LHCN-M2 (cell line): ENCODE data around the gene C2CD2L. TPM values are rescaled to one million over a fixed set of nuclear protein-coding genes. Genes with fewer than 3 reads are reported as not detected.
"Not testable (repeated sequence)": the region's sequence is repeated elsewhere in the genome, so short reads cannot be mapped to it uniquely, and the experiment has no call there.

Experiments
- DNase-seq: peaks from one replicate; pipeline ENCODE4 v3.0.0-alpha.2; 2012; ENCODE audit warnings: low read depth
- total RNA-seq: library from RNA; depleted of rRNA; stranded (reverse); fragments of >200 nt; gene quantifications from 2 replicates; pipeline ENCODE4 v1.2.3, GENCODE V29; 2014

C2CD2L gene
- total RNA-seq, 1 experiment from 2014 or later: 7.6 TPM

DNA sequence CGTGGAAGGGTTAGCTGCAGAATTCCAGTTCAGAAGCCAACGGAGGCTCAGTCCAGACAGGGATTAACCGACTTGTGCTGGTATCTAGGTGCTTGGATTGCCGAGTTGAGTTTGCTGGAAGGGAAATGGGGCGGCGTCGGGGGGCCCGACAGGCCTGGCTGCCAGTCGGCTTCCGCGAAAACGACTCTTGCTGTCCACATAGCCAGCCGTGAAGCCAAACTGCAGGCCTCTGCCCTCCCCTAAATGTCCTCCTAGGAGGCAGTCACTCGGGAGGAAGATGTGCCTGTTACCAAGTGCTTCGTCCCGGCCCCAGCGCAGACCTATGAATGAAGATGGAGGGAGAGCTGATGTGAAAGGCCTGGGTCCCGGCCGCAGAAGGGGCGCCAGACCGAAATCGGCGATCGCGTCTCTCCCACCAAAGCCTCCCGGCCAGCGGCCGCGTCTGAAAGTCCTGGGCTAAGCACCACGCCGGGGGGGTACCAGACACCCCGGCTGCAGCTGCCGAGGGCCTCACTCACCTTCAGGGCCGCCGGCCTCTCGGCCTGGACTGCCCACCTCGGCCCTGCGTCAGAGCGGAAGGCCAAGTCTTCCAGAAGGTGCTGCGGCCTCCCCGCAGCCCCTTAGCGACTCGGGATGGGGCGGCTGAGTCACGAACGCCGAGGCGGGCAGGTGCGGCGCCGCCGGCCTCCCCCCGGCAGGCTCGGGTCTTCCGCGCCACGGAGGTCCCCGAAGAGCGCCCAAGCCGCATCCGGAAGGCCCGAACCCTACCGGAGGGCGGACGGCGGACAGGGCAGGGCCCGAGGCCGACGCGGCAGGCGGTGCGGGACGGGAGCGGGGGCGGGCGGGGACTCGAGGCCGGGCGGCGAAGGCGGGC lies 13.0 kb upstream of the C2CD2L start:
- peak; percentile 38 for DNase-seq

DNA sequence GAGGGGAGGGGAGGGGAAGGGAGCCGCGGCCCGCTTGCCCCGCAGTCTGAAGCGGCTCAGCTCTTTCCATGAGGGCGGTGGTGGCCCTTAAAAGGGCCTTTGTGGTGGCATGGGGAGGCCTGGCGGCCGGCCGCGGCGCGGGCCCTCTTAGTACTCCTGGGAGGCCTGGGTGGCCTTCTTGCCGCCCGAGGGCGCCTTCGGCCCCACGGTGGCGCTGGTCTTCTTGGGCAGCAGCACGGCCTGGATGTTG lies 12.4 kb upstream of the C2CD2L start:
- peak; percentile 78 for DNase-seq

DNA sequence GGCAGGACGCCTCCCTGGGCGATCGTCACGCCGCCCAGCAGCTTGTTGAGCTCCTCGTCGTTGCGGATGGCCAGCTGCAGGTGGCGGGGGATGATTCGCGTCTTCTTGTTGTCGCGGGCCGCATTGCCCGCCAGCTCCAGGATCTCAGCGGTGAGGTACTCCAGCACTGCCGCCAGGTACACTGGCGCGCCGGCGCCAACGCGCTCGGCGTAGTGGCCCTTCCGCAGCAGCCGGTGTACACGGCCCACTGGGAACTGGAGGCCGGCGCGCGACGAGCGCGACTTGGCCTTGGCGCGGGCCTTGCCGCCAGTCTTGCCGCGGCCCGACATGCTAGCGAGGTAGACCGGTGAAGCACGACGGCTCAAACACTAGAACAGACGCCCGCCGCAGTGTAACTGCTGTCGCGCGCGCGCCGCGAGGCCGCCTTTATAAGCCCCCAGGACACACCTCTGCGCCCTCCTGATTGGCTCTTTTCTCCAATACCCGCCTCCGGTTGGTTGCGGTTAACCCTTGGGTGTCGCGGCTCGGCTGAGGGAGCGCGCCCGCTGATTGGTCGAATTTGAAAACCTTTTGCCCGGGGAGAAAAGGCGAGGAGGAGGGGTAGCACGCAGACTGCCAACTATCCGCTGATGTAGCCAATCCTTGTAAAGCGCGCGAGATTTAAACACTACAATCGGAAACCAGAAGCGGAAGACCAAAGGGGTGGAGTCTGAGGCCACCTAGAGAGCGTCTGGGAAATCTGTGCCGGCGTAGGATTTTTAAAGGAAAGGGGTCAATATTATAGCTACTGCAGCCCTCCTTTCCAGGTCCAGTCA lies 11.9 kb upstream of the C2CD2L start:
- peak; percentile 100 for DNase-seq

DNA sequence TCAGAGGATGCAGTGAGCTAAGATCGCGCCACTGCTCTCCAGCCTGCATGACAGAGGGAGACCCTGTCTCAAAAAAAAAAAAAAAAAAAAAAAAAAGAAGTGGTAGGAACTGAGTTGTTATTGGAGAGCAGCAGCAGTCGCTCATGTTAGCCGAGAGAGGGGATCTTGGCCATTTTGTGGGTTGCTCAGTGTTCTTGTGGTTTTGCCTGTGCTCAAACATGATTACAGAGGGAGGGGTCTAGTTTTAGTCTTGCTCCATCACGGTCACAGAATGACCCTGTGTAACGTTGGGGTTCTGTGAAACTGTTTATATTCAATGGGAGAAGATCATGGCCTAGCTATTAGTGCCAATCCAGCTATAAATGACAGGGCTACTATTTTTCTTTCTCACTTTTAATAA lies 7.4 kb upstream of the C2CD2L start:
- no peak for DNase-seq

GRCh38 chr11:119100246-119100970 lies 6.7 kb upstream of the C2CD2L start:
- peak; percentile 53 for DNase-seq

DNA sequence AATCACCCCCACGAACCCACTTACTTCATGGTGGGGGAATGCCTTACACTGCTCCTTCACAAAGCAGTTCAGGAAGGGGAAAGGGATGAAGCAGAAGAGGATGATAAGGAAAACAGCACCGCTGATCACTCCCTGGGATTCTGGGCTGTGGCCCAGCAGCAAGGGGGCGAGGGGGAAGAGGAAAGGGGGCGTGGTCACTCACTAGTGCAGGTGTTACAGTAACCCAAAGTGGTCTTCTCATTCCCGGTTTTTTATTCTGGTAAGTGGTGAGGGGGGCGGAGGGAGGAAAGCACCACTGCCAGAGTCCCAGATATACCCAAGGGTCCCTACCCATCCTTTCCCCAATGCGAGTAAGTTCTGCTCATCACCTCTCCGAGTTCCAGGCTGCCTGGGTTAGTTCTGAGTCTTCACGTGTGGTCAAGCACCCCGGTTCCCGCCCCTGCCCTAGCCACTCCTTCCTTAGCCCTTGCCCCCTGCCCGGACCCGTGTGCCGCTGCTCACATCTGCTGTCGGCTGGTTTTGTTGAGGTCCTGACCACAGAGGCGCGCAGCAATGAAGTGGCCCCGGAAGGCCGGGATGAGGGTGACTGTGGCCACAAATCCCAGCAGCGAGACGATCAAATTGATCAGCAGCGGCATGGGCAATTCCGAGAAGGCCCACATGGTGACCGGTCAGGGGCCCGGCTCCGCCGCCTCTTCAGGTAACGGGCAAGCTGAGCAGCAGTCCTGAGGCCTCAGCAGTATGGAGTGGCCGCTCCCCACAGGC lies 6.0 kb upstream of the C2CD2L start:
- DNase-seq: peak; percentile 46

DNA sequence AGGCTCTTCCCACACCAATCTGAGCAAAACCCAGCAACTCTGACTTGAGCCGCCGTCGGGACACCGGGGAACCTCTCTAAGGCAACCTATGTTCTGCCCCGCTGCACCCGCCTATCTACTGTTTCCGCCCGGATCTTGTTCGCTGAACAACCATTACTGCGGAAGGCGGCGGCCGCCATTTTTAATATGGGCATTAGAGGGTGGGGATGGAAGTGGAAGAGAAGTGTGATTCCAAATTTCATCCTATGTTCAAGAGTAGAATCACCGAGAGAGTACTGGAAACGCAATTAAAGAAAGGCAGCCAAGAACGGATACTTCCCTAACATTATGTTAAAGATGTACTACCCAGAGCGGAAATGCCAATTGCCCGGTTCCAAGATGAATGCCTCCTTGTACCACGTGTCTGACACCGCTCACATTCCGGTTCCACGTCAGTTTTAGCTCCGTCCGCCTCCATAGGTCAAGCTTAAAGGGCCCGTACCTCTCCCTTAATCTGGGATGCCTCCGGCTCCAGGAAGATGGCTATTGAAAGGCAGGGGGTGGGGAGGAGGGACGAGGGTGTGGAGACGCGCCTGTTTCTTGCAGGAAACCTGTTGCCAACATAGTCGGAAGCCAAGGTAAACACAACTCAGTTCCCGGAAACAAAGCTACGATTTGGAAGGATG lies 5.3 kb upstream of the C2CD2L start, which contains the start of gene DPAGT1:
DPAGT1 (minus strand) TSS at position 95 of the 665 bp plus-strand sequence. CDS start 198 bp downstream, outside the sequence.
- peak; percentile 96 for DNase-seq

GRCh38 chr11:119103161-119103664 lies 3.9 kb upstream of the C2CD2L start:
- DNase-seq: not testable (repeated sequence)

DNA sequence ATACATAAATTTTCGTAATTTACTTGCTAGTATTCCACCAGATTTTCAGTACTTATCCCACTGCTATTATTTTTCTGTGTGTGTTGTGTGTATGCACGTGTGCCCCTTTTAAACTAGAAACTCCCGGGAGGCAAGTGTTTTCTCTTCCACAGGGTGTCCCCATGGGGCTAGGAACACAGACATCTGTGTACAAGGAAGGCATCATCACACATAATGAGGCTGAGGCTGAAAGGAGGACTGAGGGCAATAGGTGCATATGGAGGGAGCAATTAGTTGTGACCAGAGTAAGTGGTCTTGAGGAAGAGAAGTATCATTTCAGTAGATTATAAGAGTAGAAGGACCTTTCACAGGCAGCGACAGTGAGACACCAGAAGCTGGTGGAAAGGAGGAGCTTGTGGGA lies 3.4 kb upstream of the C2CD2L start:
- DNase-seq: no peak

DNA sequence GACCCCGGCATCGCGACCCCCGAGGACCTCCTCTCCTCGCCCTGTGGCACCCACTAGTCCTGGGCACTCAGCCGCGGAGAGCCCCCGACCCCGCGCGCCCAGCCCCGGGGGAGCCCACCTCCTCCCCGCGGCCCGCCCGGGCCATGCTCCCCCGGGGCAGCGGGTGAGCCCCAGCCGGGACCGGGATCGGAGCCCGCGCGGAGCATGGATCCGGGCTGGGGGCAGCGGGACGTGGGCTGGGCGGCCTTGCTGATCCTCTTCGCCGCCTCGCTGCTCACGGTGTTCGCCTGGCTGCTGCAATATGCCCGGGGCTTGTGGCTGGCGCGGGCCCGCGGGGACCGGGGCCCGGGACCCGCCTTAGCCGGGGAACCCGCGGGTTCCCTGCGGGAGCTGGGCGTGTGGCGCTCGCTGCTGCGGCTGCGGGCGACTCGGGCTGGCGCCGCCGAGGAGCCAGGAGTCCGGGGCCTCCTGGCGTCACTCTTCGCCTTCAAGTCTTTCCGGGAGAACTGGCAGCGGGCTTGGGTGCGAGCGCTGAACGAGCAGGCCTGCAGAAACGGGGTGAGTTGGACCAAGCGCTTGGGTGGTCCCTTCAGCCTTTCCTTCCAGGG lies 498 bp downstream of the C2CD2L start:
- DNase-seq: no peak

DNA sequence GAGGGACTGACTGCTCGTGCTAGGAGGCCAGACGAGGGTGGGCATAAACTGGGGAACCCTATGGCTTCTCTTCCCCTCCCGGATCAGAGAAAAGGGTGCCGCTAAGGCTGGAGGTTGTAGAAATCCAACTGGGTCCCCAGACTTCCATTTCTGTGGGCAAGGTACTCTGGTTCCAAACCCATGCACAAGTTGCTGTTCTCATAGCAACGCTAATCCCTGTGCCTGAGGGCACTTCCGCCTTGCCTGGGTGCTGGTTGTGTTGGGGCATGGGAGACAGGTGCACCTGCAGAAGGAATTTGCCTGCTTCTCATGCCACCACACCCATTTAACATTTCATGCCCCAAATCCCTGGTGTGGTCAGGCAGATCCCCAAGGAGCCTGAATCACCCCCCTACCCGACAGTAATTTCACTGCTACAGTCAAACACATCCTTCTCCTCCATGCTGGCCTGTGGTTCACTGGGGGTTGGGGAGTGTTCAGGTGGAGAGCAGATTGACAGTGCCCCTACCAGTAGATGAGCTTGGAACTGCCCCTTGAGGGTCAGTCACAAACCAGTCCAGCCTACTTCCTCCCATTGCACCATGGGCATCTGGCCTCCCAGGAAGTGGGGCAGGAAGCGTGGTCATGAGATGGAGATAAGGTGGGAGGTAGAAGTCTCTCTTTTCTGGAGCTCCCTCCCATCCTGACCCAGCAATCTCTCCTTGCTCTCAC lies 1.2 kb downstream of the C2CD2L start:
- peak; percentile 57 for DNase-seq

DNA sequence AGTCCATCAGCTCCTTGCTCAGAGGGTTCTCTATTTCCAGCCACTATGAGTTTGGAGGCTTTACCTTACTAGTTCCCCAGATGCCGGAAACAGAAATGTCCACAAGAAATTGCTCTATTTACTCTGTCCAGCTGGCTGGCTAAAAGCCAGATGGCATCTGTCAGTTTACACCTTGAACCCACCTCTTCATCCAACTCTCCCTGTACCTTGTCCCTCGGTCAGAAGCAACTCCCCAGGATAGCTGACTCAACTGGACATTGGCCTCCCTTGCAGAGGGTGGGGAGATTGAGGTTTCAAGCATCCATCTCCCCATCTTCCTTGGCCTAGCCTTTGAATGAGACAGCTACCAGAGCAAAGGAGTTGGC lies 1.7 kb downstream of the C2CD2L start:
- DNase-seq: no peak

- DNase-seq: no peak
These were observed 2.7 kb downstream of the C2CD2L start for GRCh38 chr11:119109843-119110242.

DNA sequence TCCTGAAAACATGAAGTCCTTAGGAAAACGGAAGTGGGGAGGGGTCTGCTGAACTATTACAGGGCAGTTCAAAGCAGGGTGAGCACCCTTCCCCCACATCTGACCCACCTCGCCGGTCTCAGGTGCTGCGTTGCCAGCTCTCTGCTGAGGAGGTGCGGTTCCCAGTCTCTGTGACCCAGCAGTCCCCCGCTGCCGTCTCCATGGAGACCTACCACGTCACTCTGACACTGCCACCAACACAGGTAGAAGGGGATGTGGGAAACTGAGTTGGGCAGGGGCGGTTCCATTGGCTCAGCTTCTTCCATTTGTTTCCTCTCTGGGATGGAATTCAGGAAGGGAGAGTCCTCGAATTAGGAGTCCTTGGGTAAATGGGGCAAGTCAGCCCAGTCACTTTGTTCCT lies 3.3 kb downstream of the C2CD2L start:
- no peak for DNase-seq

DNA sequence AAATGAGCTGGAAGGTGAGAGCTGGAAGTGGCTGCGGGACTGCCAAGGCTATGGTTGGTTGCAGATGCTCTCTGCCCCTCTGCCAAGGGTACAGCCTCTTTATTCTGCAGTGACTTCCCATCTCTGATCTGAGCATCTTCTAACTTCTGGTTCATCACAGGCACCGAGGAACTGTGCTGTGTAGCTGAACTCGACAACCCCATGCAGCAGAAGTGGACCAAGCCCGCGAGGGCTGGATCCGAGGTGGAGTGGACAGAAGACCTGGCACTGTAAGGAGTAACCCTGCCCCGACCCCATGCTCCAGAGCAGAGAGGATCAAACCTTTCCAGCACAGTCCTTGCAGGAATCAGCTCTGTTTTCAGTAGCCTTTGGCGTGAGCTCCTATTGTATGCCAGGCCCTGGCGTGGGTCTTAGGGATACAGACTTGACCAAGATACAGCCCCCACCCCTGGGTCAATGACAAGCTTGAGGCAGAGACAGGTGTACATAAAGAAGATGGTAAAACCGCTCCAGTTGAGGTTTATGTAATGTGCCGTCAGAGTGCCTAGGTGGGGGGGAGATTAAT lies 4.3 kb downstream of the C2CD2L start:
- DNase-seq: no peak

- no peak for DNase-seq
These were observed 5.3 kb downstream of the C2CD2L start for GRCh38 chr11:119112314-119113020.

DNA sequence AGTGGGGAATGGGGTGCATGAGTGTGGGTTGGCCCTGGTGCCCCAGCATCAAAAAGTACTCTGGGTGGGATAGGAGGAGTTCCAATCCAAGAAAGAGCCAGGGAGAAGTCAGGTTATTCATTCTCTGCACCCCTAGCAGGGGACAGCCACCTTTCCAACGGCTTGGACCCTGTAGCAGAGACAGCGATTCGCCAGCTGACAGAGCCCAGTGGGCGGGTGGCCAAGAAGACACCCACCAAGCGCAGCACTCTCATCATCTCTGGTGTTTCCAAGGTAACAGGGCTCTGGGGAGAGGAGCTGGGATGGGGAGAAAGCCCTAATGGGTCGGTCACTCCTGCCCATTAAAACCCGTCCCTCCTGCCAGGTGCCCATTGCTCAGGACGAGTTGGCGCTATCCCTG lies 6.6 kb downstream of the C2CD2L start:
- no peak for DNase-seq

DNA sequence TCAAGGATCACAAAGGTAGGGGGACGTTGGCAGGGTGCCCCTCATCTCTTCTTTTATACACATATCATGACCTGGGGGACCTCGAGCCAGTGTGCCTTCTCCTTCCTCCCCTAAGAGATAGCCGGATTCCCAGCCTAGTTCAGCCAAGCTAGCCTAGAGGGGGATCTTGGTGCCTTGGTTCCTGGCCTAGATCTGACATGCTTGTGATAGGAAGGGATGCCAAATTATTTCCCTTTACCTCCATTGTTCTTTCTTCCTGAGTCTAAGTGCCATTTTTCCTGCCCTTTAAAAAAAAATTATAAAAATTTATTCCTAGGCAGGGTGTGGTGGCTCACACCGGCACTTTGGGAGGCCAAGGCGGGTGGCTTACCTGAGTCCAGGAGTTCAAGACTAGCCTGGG lies 7.2 kb downstream of the C2CD2L start:
- DNase-seq: no peak
